Activated naive CD4-positive, alpha-beta T cell treated with anti-CD3 and anti-CD28 coated beads, Interleukin-2, amount 50 U/mL, for 24 hours (primary cell): ENCODE measurements around the gene PAH.

Experiments
- H3K27ac Mint-ChIP-seq: one replicate; pipeline ENCODE4 v1.8.0; 2021; ENCODE audit warnings: mild to moderate bottlenecking, mixed read lengths
- H3K27me3 Mint-ChIP-seq: one replicate; pipeline ENCODE4 v1.8.0; 2021; ENCODE audit warnings: mixed read lengths
- H3K36me3 Mint-ChIP-seq: one replicate; pipeline ENCODE4 v1.8.0; 2021; ENCODE audit warnings: mixed read lengths
- H3K4me1 Mint-ChIP-seq: one replicate; pipeline ENCODE4 v1.8.0; 2021; ENCODE audit warnings: mixed read lengths
- H3K4me3 Mint-ChIP-seq: one replicate; pipeline ENCODE4 v1.8.0; 2021; ENCODE audit warnings: mild to moderate bottlenecking, mixed read lengths
- H3K9me3 Mint-ChIP-seq: one replicate; pipeline ENCODE4 v1.8.0; 2021; ENCODE audit warnings: mixed read lengths

The PAH gene

GRCh38 chr12:102916252-102917025, 605 bp downstream of the PAH start:
- Mint-ChIP-seq H3K36me3 (no peaks in the 10 kb centered on the region), H3K27me3 (peaks cover 4% of the 10 kb centered on the region), H3K9me3 (peaks cover 3% of the 10 kb centered on the region), H3K4me1 (no peaks in the 10 kb centered on the region), H3K27ac (no peak overlapping the region), H3K4me3 (no peak overlapping the region)

GRCh38 chr12:102913453-102914226, 3.4 kb downstream of the PAH start:
- Mint-ChIP-seq H3K4me1 (no peaks in the 10 kb centered on the region), H3K36me3 (no peaks in the 10 kb centered on the region), H3K9me3 (no peaks in the 10 kb centered on the region), H3K27me3 (peaks cover 1% of the 10 kb centered on the region), H3K4me3 (no peak overlapping the region), H3K27ac (no peak overlapping the region)

GRCh38 chr12:102912258-102912657, 4.8 kb downstream of the PAH start:
- no peaks in the 10 kb centered on the region for H3K36me3 Mint-ChIP-seq
- no peaks in the 10 kb centered on the region for H3K4me1 Mint-ChIP-seq
- no peak overlapping the region for H3K4me3 Mint-ChIP-seq
- no peaks in the 10 kb centered on the region for H3K9me3 Mint-ChIP-seq
- H3K27ac Mint-ChIP-seq = no peak overlapping the region
- no peaks in the 10 kb centered on the region for H3K27me3 Mint-ChIP-seq

GRCh38 chr12:102911320-102911719, 5.7 kb downstream of the PAH start:
- Mint-ChIP-seq H3K4me1 (no peaks in the 10 kb centered on the region), H3K27me3 (no peaks in the 10 kb centered on the region), H3K9me3 (no peaks in the 10 kb centered on the region), H3K4me3 (no peak overlapping the region), H3K27ac (no peak overlapping the region), H3K36me3 (no peaks in the 10 kb centered on the region)

GRCh38 chr12:102910792-102911191, 6.3 kb downstream of the PAH start:
- Mint-ChIP-seq H3K27me3 (no peaks in the 10 kb centered on the region), H3K27ac (no peak overlapping the region), H3K36me3 (no peaks in the 10 kb centered on the region), H3K4me3 (no peak overlapping the region), H3K4me1 (no peaks in the 10 kb centered on the region), H3K9me3 (no peaks in the 10 kb centered on the region)

- Mint-ChIP-seq H3K27me3 (no peaks in the 10 kb centered on the region), H3K9me3 (no peaks in the 10 kb centered on the region), H3K4me1 (no peaks in the 10 kb centered on the region), H3K36me3 (no peaks in the 10 kb centered on the region), H3K4me3 (no peak overlapping the region), H3K27ac (no peak overlapping the region)
These were observed 6.9 kb downstream of the PAH start for GRCh38 chr12:102910137-102910536.

GRCh38 chr12:102907918-102908317, 9.1 kb downstream of the PAH start:
- no peak overlapping the region for H3K27ac Mint-ChIP-seq
- no peaks in the 10 kb centered on the region for H3K4me1 Mint-ChIP-seq

GRCh38 chr12:102905229-102905628, 11.8 kb downstream of the PAH start:
- Mint-ChIP-seq H3K36me3 (no peaks in the 10 kb centered on the region), H3K9me3 (no peaks in the 10 kb centered on the region), H3K4me1 (no peaks in the 10 kb centered on the region)

More at GRCh38 chr12:102907918-102908317, 9.1 kb downstream of the PAH start:
- Mint-ChIP-seq H3K4me3 (no peak overlapping the region), H3K36me3 (no peaks in the 10 kb centered on the region), H3K27me3 (no peaks in the 10 kb centered on the region), H3K9me3 (no peaks in the 10 kb centered on the region)

GRCh38 chr12:102903337-102904007, 13.6 kb downstream of the PAH start:
- H3K27me3 Mint-ChIP-seq = peaks cover 1% of the 10 kb centered on the region
- no peak overlapping the region for H3K27ac Mint-ChIP-seq
- H3K4me1 Mint-ChIP-seq = no peaks in the 10 kb centered on the region
- no peaks in the 10 kb centered on the region for H3K36me3 Mint-ChIP-seq
- no peaks in the 10 kb centered on the region for H3K9me3 Mint-ChIP-seq
- H3K4me3 Mint-ChIP-seq = no peak overlapping the region

More at GRCh38 chr12:102905229-102905628, 11.8 kb downstream of the PAH start:
- no peak overlapping the region for H3K27ac Mint-ChIP-seq
- H3K4me3 Mint-ChIP-seq = no peak overlapping the region
- H3K27me3 Mint-ChIP-seq = no peaks in the 10 kb centered on the region

- peaks cover 1% of the 10 kb centered on the region for H3K27me3 Mint-ChIP-seq
- H3K4me3 Mint-ChIP-seq = no peak overlapping the region
- no peaks in the 10 kb centered on the region for H3K4me1 Mint-ChIP-seq
- no peaks in the 10 kb centered on the region for H3K9me3 Mint-ChIP-seq
- H3K36me3 Mint-ChIP-seq = no peaks in the 10 kb centered on the region
- no peak overlapping the region for H3K27ac Mint-ChIP-seq
These were observed 15.0 kb downstream of the PAH start for GRCh38 chr12:102902093-102902492.

GRCh38 chr12:102900389-102900788, 16.7 kb downstream of the PAH start:
- Mint-ChIP-seq H3K27me3 (peaks cover 1% of the 10 kb centered on the region), H3K4me3 (no peak overlapping the region), H3K9me3 (no peaks in the 10 kb centered on the region), H3K36me3 (no peaks in the 10 kb centered on the region), H3K4me1 (no peaks in the 10 kb centered on the region), H3K27ac (no peak overlapping the region)

- Mint-ChIP-seq H3K4me1 (no peaks in the 10 kb centered on the region), H3K27ac (no peak overlapping the region), H3K36me3 (no peaks in the 10 kb centered on the region), H3K27me3 (peaks cover 1% of the 10 kb centered on the region), H3K9me3 (no peaks in the 10 kb centered on the region), H3K4me3 (no peak overlapping the region)
These were observed 21.0 kb downstream of the PAH start for GRCh38 chr12:102896067-102896466.

GRCh38 chr12:102891756-102892155, 25.3 kb downstream of the PAH start:
- no peaks in the 10 kb centered on the region for H3K4me1 Mint-ChIP-seq
- no peak overlapping the region for H3K4me3 Mint-ChIP-seq
- no peak overlapping the region for H3K27ac Mint-ChIP-seq
- no peaks in the 10 kb centered on the region for H3K9me3 Mint-ChIP-seq
- no peaks in the 10 kb centered on the region for H3K36me3 Mint-ChIP-seq
- H3K27me3 Mint-ChIP-seq = no peaks in the 10 kb centered on the region

GRCh38 chr12:102888511-102888910, 28.5 kb downstream of the PAH start:
- Mint-ChIP-seq H3K9me3 (no peaks in the 10 kb centered on the region), H3K27ac (no peak overlapping the region), H3K27me3 (no peaks in the 10 kb centered on the region), H3K4me3 (no peak overlapping the region), H3K36me3 (no peaks in the 10 kb centered on the region), H3K4me1 (no peaks in the 10 kb centered on the region)

- H3K4me1 Mint-ChIP-seq = no peaks in the 10 kb centered on the region
- H3K27me3 Mint-ChIP-seq = peaks cover 5% of the 10 kb centered on the region
- no peaks in the 10 kb centered on the region for H3K9me3 Mint-ChIP-seq
- no peak overlapping the region for H3K4me3 Mint-ChIP-seq
- H3K27ac Mint-ChIP-seq = no peak overlapping the region
- H3K36me3 Mint-ChIP-seq = no peaks in the 10 kb centered on the region
These were observed 31.8 kb downstream of the PAH start for GRCh38 chr12:102885043-102885932.
